Measurements from ENCODE around the gene FHL1.
"Not testable (repeated sequence)": the region's sequence is repeated elsewhere in the genome, so short reads cannot be mapped to it uniquely, and the experiment has no call there.

The FHL1 gene

DNA sequence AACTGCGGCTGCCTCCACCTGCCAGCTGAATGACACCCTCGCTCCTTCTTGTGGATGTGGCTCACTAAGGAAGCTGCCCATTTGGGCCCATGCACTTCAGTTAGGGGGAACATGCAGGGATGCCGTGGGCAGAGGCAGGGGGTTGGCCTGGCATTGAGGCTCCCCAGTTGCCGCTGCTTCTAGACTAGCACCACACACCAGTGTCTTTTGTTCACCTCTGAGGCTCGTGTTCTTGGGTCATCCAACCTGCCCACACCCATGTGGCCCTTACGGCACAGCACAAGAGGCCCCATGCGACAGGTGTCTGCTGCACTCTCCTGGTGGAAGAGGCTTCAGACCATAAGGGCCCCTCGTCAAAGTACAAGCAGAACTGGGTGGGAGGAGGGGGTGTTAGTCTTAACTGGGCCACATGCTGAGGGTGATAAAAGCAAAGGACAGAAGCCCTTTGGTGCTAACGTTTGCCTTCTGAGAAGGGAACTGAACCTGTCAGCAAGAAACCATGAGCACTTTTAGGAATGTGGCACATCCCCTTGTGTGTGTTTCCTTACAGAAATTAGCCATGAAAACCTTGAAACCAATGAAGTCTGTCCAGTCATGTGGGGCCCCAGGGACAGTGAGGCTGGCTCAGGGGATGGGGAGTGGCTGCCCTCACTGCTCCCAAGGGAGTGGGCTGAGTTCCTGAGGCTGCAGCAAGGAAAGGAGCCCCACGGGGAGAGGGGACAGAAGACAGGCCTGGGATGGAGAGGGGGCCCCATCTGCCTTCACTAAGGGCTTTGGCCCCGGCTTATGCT is 64.6 kb downstream of the FHL1 start:
- no peak for DNase-seq

DNA sequence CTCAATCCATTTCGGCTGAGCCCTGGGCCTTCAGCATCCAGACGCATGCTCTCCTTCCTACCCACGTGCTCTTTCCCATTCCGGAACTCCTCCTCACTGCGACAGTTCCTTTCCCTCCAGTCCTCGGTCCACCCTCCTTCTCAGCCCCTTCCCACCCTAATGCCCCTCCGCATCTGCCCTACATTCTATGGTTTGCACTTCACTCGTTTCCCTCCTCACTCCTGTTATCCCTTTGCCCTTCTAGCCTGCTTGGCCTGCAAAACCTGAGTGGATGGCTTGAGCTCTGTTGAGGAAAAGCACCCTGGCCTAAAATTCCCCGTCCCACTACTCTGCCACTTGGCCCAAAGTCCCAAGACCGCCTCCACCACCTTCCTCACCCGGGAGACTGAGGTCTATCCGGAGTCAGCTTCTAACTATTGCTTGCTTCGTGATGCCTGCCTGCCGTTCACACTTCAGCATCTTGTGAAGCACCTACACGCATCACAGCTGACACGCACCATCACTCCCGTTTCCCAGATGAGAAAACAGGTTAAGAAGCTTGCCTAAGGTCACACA is 65.3 kb downstream of the FHL1 start:
- DNase-seq: no peak

DNA sequence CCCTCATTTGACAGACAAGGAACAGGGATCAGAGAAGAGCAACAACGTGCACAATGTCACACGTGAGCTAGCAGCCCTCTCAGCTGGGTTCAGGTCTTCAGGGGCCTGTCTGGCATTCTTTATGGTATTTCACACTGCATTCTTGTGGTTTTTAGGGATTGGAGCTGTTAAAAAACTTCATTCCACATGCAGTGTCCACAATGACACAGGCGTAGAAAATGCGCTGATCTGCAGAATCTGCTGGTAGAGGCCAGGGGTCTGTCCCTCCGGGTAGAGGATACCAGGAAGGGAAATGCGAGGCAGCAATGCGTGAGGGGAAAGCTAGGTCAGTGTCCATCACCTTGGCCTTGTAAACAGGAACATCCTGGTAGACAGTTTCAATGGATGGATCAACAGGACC is 67.2 kb downstream of the FHL1 start:
- DNase-seq: no peak

DNA sequence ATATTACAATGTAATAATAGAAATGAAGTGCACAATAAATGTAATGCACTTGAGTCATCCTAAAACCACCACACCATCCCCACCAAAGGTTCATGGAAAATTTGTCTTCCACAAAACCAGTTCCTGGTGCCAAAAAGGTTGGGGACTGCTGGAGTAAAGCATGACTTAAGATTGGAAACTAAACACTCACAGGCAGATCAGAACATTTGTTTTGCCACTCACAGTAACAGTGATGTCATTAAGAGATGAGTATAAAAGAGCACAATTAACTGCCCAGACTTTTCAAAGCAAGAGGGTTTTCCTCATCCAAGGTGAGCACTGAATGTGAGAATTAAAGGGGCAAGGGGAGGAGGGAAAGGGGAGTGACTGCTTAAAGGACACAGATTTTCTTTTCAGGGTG is 68.2 kb downstream of the FHL1 start:
- DNase-seq: no peak

DNA sequence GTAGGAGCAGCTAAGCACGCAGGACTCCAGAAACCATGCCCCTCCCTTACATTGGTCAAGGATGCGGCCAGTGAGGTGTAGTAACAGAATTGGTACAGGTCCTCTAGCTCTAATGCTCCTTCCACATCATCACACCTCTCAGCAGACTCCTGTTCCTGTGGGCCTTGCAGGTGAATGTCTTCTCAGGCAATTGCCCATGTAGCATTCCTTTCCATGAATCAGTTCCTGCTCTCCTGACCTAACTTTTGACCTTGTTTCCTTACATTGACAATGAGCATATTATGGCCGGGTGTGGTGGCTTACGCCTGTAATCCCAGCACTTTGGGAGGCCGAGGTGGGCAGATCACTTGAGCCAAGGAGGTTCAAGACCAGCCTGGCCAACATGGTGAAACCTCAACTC is 72.6 kb downstream of the FHL1 start:
- no peak for DNase-seq

DNA sequence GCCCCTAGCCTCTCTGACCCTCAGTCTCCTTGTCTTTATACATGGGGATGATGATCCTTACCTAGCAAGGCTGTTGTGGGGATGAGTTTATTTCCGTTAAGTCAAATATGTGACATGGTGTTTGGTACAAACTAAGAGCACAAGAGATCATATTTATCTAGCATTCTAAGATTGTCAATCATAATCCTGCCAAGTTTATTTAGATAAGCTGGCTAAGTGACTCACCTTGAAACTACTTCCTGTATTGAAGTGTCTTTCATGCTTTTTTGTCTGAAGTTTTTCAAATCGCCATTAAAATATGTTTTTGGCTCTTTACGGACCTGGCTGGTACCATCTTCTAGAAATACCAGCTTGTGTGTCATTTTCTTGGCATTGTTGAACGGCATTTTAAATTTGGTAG is 73.2 kb downstream of the FHL1 start:
- DNase-seq: no peak

DNA sequence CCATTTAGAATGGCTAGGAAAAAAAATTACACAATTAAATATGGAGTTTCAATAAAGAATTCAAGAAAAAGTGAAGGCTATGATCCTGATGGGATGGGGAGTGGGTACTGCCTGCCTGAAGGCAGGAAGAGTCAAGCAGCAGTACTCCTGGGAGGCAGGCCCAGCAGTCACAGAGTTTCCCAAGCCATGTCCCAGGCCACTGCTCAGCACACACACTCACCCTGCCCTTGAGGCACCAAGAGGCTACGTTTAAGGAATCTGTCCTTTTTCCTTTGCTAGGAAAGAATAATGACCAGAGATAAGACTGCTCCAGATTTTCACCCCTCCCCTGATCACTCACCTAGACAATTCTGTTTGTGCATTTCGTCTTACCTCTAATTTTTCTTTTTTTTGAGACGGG is 73.6 kb downstream of the FHL1 start:
- DNase-seq: no peak

DNA sequence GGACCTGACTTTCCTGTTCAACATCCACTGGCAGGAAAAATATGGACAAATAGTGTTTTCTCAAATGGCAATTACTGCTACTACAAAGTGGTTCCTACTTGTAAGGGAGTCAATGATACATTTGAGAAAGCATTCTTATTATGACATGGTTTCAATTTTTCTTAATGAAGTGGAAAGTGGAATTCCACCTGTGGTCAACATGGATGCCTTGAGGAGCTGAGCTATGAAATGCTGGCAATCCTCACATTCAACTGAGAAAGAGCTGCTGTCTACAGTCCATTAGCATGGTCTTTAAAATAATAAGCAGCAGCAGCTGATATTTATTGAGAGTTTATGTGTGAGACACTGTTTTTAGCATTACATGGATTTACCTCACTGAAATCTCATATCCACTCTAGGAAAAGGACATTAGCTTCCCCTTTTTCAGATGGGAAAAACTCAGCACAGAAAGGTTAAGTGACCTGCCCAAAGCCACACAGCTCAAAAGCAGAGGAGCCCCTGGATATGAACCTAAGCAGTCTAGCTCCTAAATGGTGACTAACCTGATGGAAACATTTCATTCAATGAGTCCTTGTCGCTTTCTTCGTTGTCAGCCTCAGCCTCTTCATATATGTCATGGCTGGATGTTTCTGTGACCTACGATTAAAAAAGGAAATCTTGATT is 74.6 kb downstream of the FHL1 start:
- no peak for DNase-seq

DNA sequence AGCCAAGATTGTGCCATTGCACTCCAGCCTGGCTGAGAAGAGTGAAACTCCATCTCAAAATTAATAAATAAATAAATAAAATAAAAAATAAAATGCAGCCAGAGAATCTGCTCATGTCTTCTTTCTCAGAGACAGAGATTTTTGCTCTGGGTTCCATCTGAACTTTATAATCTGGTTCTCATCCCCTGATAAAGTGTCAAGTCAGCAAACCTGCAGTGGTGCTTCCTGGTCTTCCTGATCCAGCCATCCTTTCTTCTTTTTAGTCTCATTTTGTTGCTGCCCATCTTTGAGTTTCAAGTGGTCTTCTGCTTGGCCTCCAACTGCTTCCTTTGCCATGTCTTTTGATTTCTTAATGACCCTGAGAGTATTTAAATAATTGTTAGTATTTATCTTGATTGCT is 79.7 kb downstream of the FHL1 start:
- DNase-seq: no peak

DNA sequence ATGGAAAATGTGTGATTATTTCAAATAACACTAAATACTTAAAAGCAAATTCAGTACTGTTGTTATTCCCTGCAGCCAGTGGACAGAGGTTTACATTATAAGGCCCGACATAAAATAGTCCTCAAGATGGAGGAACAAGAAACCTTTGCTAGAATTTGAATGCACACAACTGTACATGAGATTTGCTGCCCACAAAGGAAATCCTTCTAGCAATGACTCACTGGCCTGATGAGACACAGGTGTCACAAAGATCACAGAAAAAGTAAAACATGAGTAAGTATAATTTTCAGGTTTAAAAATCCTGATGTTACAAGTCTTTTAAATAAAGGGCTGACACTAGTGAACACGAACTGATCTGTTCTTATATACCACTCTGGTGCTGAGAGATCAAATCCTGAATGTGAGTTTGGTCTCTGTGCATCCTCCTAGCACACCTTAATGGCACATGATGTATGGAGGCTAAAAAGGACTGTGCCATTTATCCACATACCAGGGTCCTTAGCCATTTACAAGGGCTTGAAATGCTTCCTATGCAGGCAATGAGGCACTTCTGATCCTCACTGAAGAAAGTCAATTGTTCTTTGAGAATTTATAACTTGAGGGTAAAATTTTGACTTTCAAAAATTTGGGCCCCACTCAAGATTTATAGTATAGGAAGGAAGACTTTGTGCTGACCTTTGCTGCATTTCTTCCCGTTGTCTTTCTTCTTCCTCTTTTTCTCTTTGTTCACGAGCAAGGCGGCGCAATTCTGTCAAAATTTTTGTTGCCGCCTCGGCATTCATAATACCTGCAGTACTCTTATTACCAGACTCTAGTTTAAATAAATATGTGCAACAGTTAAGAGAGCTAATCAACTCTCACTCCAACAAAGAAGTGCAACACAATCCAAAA is 80.9 kb downstream of the FHL1 start:
- DNase-seq: no peak

DNA sequence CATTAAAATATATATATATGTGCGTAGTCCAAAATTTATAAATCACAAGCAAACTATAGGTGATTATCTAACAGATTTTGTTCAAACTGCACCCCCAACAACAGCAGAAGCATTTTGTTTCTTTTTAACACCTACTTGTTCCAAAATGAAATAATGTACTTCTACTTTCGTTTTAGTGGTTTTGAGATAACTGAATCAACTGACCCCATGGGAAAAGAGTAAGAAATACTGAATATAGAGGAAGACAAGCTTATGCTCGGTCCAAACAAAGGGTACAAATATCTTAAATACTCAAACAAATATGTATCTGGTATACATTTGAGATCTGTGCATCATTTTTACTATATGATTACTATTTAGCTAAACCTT is 81.5 kb downstream of the FHL1 start:
- DNase-seq: no peak

DNA sequence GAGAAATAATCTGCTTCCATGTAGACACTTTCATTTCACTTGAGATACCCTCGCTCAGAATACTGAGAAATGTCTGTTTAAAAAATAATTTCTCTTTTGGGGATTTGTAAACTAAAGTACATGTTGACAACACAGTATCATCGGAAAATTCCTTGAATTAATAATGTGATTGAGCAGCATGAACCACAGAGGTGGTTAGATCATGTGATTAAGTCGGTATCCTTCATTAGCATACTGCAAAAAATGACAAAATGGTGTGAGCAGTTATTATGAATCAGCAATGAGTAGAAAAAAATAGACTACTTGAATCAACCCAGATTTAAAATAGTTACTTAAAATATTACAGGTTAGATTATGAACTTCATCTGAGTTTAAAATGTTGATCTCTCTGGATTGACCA is 89.7 kb downstream of the FHL1 start:
- DNase-seq: no peak

DNA sequence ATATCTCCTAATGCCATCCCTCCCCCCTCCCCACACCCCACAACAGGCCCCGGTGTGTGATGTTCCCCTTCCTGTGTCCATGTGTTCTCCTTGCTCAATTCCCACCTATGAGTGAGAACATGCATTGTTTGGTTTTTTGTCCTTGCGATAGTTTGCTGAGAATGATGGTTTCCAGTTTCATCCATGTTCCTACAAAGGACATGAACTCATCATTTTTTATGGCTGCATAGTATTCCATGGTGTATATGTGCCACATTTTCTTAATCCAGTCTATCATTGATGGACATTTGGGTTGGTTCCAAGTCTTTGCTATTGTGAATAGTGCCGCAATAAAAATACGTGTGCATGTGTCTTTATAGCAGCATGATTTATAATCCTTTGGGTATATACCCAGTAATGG is 90.5 kb downstream of the FHL1 start:
- not testable (repeated sequence) for DNase-seq

DNA sequence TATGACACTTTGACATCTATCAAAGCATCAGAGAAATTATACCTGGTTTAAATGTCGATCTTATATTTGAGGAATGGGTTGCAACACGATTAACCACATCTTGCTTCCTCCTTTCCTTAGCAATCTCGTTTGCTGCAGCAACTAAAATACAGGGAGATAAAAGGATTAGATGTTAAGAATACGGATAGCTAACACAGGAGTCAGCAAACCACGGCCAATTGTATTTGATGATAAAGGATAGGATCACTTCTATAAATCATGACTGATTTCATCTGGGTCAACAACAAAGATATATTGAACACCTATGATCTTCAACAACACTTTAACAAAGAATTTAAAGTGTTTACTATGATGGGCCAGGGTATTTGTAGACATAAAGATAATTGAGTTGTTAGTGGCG is 98.9 kb downstream of the FHL1 start:
- no peak for DNase-seq

DNA sequence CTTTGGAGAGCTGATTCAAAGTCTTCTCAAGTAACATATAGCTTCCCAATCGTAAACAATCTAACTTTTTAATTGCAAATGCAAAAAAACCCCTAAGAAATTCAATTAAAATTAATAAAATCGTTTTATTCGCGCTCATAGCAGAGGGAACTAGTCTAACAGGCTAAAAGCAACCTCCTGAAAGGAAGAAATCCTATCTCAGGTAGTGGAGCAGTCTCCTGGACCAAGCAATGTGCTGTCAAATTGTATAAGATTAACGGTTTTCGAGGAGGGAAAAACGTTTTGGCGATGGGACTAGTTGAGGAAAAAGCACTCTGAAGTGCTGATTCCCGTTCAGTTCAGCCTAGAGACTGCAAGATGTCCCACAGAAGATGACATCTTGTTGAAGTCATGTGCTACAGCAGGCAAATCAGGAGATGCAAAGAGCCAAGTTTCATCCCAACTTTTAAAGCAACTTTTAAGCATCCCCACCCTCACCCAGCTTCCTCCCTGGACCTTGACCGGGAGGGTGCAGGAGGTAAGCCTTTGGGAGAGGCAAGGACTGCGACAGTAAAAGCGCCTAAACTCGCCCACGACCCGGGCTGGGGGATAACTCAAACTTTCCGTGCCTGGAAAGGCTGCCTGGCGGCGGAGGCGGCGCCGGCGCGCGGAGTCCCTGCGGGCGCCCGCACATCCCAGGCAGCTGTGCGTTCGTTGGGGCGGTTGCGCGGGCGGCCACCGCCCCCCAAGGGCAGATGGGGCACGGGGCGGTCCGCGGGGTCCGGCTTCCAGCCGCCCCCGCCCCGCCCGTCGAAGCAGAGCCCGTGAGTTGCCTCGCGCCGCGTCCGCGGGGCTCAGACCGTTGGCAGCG is 103.1 kb downstream of the FHL1 start:
- DNase-seq: no peak

DNA sequence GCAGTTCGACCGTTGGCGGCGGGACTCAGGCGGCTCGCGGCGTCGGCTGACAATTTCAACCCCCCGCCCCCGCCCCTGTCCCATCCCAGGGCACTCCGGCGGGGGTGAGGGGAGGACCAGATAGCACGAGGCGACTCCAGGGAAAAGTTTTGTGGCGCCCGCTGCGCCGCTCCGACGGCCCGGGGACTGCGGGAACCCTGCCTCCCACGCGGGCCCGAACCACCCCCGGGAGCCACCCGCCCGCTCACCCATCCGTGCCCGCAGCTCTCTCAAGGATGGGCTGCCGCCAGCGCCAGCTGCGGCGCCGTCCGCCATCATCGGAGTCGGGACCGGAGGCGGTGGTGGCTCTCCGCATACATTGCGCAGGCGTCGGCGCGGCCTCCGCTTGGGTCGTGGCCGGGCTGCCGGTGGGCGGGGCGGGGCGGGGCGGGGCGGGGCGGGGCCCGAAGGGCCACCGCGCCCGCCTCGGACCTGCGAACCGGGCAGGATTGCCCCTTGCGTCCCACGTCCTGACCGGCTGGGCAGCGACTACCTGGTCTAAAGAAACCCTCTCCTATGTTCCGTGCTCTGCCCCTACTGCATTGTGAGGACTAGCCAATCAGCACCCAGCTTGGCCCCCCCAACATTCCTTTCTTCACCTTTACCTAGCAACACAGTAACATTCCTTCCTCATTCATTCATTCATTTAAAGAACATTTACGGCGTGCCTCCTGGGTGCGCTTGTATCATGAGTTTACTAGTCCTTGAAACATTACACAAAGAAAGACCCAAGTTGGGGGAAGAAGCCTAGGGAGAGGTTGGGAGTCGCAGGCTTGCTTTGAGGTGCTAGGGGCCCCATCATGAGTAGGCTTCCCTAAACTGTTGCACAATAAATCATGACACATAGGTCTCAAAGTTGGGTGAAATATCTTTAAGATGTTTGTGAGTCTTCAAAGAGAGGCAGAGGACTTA is 104.0 kb downstream of the FHL1 start, which contains the start of gene MAP7D3:
MAP7D3 (minus strand) TSS at position 360 of the 951 bp plus-strand sequence; CDS start at position 318, 42 bp downstream.
- DNase-seq: peak in 2 of 3 experiments; percentile 60 to 72

DNA sequence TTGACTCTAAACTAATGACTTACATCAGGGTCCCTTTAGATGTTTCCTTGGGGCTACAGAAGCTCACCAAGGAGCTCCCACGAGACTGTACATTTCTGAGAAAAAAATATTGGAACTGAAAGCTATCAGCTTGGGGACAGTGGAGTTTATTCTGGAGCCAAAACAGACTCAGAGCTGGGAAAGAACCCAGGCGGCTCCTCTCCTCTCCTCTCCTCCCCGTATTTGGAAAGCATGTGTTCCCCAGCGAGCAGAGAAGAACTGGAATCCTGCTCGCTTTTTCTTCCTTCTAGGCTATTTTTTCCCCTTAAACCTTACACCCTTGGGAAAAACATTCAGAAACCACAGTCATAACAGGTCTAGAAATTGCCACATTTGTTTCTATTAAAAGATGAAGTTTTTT is 108.2 kb downstream of the FHL1 start:
- DNase-seq: no peak

DNA sequence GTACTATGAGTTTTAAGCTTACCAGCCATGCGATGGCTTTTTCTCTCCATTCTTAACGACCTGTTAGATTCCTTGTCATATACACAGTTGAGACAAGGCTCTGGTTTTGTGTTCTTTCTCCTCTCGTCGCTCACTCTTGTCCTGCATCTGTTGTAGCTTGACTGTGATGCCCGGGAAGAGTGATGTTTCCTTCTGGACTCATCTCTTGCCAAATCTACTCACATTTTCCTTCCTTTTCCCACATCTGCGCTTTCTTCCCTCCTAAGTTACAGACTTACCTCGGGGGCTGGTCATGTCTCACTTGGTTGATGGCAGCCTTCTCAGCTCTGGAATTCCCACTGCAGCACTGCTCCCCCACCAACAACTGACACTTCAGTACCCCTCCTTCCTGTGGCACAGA is 108.7 kb downstream of the FHL1 start:
- no peak for DNase-seq

DNA sequence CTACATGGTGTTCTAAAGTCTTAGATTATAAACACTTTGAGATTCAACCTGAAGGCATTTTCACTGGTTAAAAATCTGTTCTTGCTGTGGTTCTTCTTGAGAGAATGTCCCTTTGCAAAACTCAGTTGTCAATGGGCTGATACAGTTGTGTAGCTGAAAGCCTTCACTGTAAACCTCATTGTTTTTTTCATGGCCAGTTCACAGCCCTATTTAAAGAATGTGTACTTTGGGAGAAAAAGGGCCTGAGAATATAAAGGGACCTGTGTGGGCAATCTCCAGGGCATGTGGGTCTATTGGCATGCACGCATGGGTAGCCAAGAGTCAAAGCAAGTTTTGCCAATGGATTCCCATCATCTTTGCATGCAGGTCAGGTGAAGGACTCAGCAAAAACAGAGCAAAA is 111.6 kb downstream of the FHL1 start:
- no peak for DNase-seq

DNA sequence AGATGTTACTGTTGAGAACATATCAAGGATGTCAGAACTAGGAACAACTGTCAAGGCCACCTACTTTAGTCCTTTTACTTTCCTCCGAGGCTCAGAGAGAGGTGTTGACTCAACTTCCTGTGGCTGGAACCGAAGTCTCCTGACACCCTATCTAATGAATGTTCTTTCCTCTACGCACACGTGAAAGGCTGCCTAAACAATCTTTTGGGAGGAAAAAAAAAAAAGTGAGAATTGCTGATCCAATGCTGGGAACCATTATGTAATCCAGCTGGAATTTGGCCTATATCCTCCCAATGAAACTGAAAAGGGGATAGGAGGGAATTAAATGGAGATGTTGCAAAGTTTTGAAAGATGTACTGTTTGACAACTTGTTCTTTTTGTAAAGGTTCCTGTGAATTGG is 112.2 kb downstream of the FHL1 start:
- no peak for DNase-seq

DNA sequence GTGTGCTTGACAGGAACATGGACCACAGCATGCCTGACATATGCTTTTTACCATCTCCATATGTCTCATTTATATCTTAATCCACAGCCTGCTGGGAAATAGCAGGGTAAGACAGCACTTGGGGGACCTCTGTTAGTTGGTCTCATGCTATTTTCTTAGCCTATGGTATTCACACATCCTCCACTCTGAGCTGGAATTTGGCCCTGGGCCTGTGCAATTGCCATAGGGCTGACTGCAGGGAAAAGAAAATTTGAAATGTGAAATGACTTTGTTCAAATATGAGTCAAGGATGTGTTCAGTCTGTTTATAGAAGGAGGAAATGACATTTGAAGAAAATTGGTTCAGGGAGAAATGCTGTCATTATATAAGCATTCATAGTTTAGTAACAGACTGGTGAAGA is 113.4 kb downstream of the FHL1 start:
- DNase-seq: no peak

Data from NCI-H1417 (cell line).